GM19238 (cell line): ENCODE measurements around the gene EPGN.

Source experiments
- DNase-seq: peaks from one replicate; pipeline ENCODE4 v3.0.0; 2011; ENCODE audit warnings: low spot score; ENCODE audit not compliant: insufficient read length

EPGN gene

GRCh38 chr4:74309223-74309622, 953 bp downstream of the EPGN start:
- no peak for DNase-seq

GRCh38 chr4:74311696-74312313, 3.5 kb downstream of the EPGN start:
- no peak for DNase-seq

- DNase-seq: no peak
These were observed 6.1 kb downstream of the EPGN start for GRCh38 chr4:74314329-74314728.

GRCh38 chr4:74314944-74315343, 6.7 kb downstream of the EPGN start:
- no peak for DNase-seq

GRCh38 chr4:74315376-74315775, 7.1 kb downstream of the EPGN start:
- no peak for DNase-seq

GRCh38 chr4:74316397-74316796, 8.1 kb downstream of the EPGN start:
- no peak for DNase-seq

GRCh38 chr4:74317616-74318246, 9.5 kb downstream of the EPGN start:
- DNase-seq: no peak

- no peak for DNase-seq
These were observed 10.0 kb downstream of the EPGN start for GRCh38 chr4:74318276-74318675.

GRCh38 chr4:74319470-74319869, 11.2 kb downstream of the EPGN start:
- no peak for DNase-seq

GRCh38 chr4:74320559-74321118, 12.4 kb downstream of the EPGN start:
- DNase-seq: no peak

GRCh38 chr4:74322301-74322700, 14.0 kb downstream of the EPGN start:
- DNase-seq: no peak

GRCh38 chr4:74323663-74324062, 15.4 kb downstream of the EPGN start:
- DNase-seq: no peak

- DNase-seq: no peak
These were observed 16.0 kb downstream of the EPGN start for GRCh38 chr4:74324262-74324661.

GRCh38 chr4:74325886-74326285, 17.6 kb downstream of the EPGN start:
- no peak for DNase-seq

GRCh38 chr4:74327762-74328161, 19.5 kb downstream of the EPGN start:
- no peak for DNase-seq

- no peak for DNase-seq
These were observed 20.2 kb downstream of the EPGN start for GRCh38 chr4:74328501-74328900.

- no peak for DNase-seq
These were observed 21.0 kb downstream of the EPGN start for GRCh38 chr4:74329307-74329706.

GRCh38 chr4:74330295-74330750, 22.1 kb downstream of the EPGN start:
- DNase-seq: no peak

GRCh38 chr4:74331252-74331651, 23.0 kb downstream of the EPGN start:
- no peak for DNase-seq

GRCh38 chr4:74331944-74332343, 23.7 kb downstream of the EPGN start:
- DNase-seq: no peak

- no peak for DNase-seq
These were observed 26.4 kb downstream of the EPGN start for GRCh38 chr4:74334636-74335035.

GRCh38 chr4:74335341-74336021, 27.2 kb downstream of the EPGN start:
- DNase-seq: no peak
